ENCODE measurements around the gene UNC119.

DNA sequence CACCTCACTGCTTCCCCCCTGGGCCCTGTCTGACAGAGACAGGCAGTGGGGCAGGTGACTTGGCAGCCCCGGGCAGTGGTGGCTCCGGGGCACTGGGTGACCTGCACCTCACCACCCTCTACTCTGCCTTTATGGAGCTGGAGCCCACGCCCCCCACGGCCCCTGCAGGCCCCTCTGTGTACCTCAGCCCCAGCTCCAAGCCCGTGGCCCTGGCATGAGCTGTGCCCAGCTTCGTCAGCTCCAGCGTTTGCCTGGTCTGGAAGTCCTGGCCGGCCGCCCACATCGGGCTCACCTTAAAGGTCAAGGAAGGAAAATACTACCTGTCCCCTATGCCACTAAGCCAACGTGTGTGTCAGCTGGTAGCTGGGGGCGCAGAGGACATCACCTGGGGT lies 15.2 kb downstream of the UNC119 start:
- TF ChIP-seq, protein P1, sequence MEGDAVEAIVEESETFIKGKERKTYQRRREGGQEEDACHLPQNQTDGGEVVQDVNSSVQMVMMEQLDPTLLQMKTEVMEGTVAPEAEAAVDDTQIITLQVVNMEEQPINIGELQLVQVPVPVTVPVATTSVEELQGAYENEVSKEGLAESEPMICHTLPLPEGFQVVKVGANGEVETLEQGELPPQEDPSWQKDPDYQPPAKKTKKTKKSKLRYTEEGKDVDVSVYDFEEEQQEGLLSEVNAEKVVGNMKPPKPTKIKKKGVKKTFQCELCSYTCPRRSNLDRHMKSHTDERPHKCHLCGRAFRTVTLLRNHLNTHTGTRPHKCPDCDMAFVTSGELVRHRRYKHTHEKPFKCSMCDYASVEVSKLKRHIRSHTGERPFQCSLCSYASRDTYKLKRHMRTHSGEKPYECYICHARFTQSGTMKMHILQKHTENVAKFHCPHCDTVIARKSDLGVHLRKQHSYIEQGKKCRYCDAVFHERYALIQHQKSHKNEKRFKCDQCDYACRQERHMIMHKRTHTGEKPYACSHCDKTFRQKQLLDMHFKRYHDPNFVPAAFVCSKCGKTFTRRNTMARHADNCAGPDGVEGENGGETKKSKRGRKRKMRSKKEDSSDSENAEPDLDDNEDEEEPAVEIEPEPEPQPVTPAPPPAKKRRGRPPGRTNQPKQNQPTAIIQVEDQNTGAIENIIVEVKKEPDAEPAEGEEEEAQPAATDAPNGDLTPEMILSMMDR (IDR thresholded peaks at IDR 0.05) = no peak
- TF ChIP-seq POLR2A (IDR thresholded peaks at IDR 0.05) = no peak

All from body of pancreas (tissue), 4 donors.